Vagina (tissue), 2 donors: Measurements from ENCODE around the gene LAMTOR3. TPM values are rescaled to one million over a fixed set of nuclear protein-coding genes. Genes with fewer than 3 reads are reported as not detected.
A peak's percentile ranks its signal among the peaks of the same experiment; 100 is the strongest.

Source experiments
- DNase-seq, 2 donors: peaks; one replicate each; pipeline ENCODE4 v3.0.0-alpha.2; 2017; ENCODE audit errors: extremely low spot score in 2 of 2
- H3K27ac ChIP-seq: fragments of 200-600 bp; sonication (generic); one replicate; pipeline ENCODE4 v1.5.1; 2019
- H3K27me3 ChIP-seq: fragments of 200-600 bp; sonication (generic); one replicate; pipeline ENCODE4 v1.5.1; 2019
- H3K36me3 ChIP-seq, 2 donors: fragments of 200-600 bp; sonication (generic); one replicate each; pipeline ENCODE4 v1.5.1; 2017 to 2019
- H3K4me1 ChIP-seq: fragments of 200-600 bp; sonication (generic); one replicate; pipeline ENCODE4 v1.5.1; 2019
- H3K4me3 ChIP-seq, 2 donors: fragments of 200-600 bp; sonication (generic); 1 replicate in 1 of 2; 2 replicates in 1 of 2; pipeline ENCODE4 v1.5.1; 2016 to 2019
- H3K9me3 ChIP-seq: fragments of 200-600 bp; sonication (generic); one replicate; pipeline ENCODE4 v1.5.1; 2019
- POLR2A ChIP-seq, 2 donors: fragments of 450-650 bp; IDR thresholded peaks; one replicate each; pipeline ENCODE4 v1.6.1; 2017; ENCODE audit warnings: antibody characterized with exemption in 2 of 2, mild to moderate bottlenecking in 2 of 2, moderate library complexity in 2 of 2
- POLR2AphosphoS5 ChIP-seq, 2 donors: sonication (generic); formaldehyde crosslinking; IDR thresholded peaks; one replicate each; pipeline ENCODE4 v1.9.0; 2017; ENCODE audit warnings: antibody characterized with exemption in 2 of 2, mild to moderate bottlenecking in 2 of 2, low read depth in 1 of 2; ENCODE audit not compliant: insufficient read depth in 1 of 2
- intact Hi-C: fragments of 100-400 bp; cut with DNase I; formaldehyde crosslinking; loops from one replicate; pipeline ENCODE4 v1.15.1; 2023
- total RNA-seq: library from RNA; depleted of rRNA; stranded (reverse); fragments of >200 nt; gene quantifications from one replicate; pipeline ENCODE4 v1.2.3, GENCODE V29; 2016
- TF ChIP-seq, protein P1 (sequence below), 3 experiments: fragments of 450-650 bp in 2 of 3; fragments of 200-600 bp in 1 of 3; sonication (generic) in 1 of 3; IDR thresholded peaks; one replicate each; pipeline ENCODE4 v1.5.1; 2017 to 2019; ENCODE audit warnings: antibody characterized with exemption in 3 of 3, mild to moderate bottlenecking in 2 of 3, moderate library complexity in 2 of 3

The LAMTOR3 gene
- total RNA-seq = 46.2 TPM

DNA sequence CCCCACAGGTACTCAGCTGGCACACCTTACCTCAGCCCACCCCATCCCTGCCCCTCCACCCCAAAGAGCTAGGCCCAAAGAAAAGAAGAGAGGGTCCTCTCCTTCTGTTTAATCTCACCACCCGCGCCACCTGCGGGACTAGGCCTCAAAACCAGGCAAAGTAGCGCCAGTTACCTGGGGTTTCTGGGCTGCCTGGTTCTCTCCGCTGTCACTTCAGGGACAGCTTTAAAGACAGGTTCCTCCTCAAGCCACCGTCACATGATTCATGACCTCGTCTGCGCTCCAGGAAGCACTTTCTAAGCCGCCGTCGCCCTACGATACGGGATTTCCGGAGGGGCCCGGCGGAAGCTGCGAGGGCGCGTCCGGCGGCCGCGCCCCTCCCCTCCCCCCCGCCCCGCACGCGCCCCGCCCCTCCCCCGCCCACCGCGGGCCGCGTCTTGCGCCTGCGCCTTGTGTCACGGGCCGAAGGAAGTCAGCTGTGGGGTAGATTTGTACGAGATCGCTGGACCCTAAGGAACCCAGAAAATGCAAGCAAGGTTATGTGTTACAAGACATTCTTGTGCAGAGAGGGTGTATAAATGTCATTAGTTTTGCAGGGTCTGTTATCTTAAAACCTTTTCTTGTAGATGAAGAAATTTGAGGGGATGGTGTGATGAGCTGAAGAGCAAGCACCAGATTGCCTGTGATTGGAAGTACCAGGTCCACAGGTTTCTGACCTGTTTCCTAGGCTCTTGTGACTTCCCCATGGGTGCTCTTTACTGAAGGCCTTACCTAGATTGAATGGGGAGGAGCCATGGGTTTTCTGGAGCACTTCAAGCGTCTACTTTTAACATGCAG, at the start of gene LAMTOR3:
Gene LAMTOR3, minus strand, starts transcription at position 267 of the 837 bp plus-strand sequence. CDS start 464 bp downstream, outside the sequence.
- Histone ChIP-seq H3K27ac (peak within 1 kb of the TSS; percentile 89), H3K4me3 (peak within 1 kb of the TSS; percentile 74 to 90), H3K4me1 (peaks cover 43% of the 10 kb centered on the region), H3K27me3 (no peaks in the 10 kb centered on the region), H3K36me3 (peaks cover 0 to 3% of the 10 kb centered on the region in 2 donors), H3K9me3 (no peaks in the 10 kb centered on the region)
- peak; percentile 94 to 98 for DNase-seq
- peak; percentile 55 to 84 for TF ChIP-seq POLR2AphosphoS5 (IDR thresholded peaks at IDR 0.05; ENCODE audit: insufficient read depth in 1 of 2, low read depth in 1 of 2)
- TF ChIP-seq, protein P1, sequence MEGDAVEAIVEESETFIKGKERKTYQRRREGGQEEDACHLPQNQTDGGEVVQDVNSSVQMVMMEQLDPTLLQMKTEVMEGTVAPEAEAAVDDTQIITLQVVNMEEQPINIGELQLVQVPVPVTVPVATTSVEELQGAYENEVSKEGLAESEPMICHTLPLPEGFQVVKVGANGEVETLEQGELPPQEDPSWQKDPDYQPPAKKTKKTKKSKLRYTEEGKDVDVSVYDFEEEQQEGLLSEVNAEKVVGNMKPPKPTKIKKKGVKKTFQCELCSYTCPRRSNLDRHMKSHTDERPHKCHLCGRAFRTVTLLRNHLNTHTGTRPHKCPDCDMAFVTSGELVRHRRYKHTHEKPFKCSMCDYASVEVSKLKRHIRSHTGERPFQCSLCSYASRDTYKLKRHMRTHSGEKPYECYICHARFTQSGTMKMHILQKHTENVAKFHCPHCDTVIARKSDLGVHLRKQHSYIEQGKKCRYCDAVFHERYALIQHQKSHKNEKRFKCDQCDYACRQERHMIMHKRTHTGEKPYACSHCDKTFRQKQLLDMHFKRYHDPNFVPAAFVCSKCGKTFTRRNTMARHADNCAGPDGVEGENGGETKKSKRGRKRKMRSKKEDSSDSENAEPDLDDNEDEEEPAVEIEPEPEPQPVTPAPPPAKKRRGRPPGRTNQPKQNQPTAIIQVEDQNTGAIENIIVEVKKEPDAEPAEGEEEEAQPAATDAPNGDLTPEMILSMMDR (IDR thresholded peaks at IDR 0.05) = no peak
- intact Hi-C loops = loop anchor here (5.0 kb wide), 1 partner anchor 53 kb away; the partner anchor contains the start of gene DNAJB14

DNA sequence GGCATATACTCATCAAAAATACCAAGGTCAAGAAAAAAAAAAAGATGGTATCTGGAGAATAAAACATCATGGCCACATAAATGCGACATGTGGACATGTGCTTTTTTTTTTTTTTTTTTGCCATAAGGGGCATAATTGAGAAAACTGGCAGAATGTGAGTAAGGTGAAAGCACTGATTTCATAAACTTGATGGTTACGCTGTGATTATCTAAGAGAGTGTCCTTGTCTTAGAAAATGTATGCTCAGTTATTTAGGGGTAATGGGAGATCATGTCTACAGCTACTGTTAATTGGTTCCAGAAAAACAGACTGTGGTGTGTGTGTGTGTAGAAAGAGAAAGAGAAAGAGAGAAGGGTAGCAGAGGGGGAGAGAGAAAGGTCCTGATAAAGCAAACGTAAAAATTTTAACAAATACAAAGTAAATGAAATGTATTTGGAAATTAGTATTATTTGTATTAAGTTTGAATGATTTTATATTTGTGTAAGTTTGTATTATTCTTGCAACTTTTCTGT, 44.1 kb upstream of the LAMTOR3 start:
- intact Hi-C loops = no loop called here
- Histone ChIP-seq H3K4me1 (peaks cover 16% of the 10 kb centered on the region), H3K4me3 (no peak overlapping the region), H3K27me3 (no peaks in the 10 kb centered on the region), H3K27ac (no peak overlapping the region), H3K9me3 (peaks cover 17% of the 10 kb centered on the region), H3K36me3 (peaks cover 0 to 7% of the 10 kb centered on the region in 2 donors)
- TF ChIP-seq, protein P1 (IDR thresholded peaks at IDR 0.05) = no peak
- TF ChIP-seq POLR2AphosphoS5 (IDR thresholded peaks at IDR 0.05; ENCODE audit: insufficient read depth in 1 of 2, low read depth in 1 of 2) = no peak
- no peak for TF ChIP-seq POLR2A (IDR thresholded peaks at IDR 0.05)
- DNase-seq = no peak

DNA sequence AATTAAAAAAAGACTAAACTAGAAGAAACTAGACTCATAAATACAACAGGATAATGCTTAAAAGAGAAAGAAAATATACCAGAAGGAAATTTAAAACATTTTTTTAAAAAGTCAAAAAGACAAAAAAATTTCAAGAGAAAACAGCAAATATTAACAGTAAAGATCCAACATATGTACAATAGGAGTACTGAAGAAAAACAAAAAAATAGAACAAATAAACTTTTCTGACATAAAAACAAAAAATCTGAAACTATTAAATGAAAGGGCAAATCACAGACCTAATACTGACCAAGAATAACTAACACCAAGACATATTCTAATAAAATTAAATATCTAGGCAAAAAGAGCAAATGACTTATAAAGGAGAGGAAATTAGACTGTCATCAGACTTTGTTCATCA, 40.7 kb upstream of the LAMTOR3 start:
- Histone ChIP-seq H3K27me3 (no peaks in the 10 kb centered on the region), H3K4me1 (no peaks in the 10 kb centered on the region), H3K27ac (no peak overlapping the region), H3K36me3 (peaks cover 0 to 7% of the 10 kb centered on the region in 2 donors), H3K9me3 (peaks cover 17% of the 10 kb centered on the region), H3K4me3 (no peak overlapping the region)
- DNase-seq = no peak
- TF ChIP-seq POLR2AphosphoS5 (IDR thresholded peaks at IDR 0.05; ENCODE audit: insufficient read depth in 1 of 2, low read depth in 1 of 2) = no peak
- intact Hi-C loops = no loop called here

- TF ChIP-seq, protein P1 (IDR thresholded peaks at IDR 0.05) = no peak
- TF ChIP-seq POLR2A (IDR thresholded peaks at IDR 0.05) = no peak
- TF ChIP-seq POLR2AphosphoS5 (IDR thresholded peaks at IDR 0.05; ENCODE audit: insufficient read depth in 1 of 2, low read depth in 1 of 2) = no peak
Measured at GRCh38 chr4:99927566-99927965, 33.3 kb upstream of the LAMTOR3 start.

GRCh38 chr4:99921174-99921573, 26.9 kb upstream of the LAMTOR3 start:
- H3K36me3 ChIP-seq = peaks cover 0 to 21% of the 10 kb centered on the region in 2 donors
- intact Hi-C loops = no loop called here

More at GRCh38 chr4:99927566-99927965, 33.3 kb upstream of the LAMTOR3 start:
- Histone ChIP-seq H3K36me3 (peaks cover 0 to 3% of the 10 kb centered on the region in 2 donors), H3K4me1 (no peaks in the 10 kb centered on the region), H3K9me3 (peaks cover 3% of the 10 kb centered on the region), H3K27ac (no peak overlapping the region), H3K27me3 (no peaks in the 10 kb centered on the region), H3K4me3 (no peak overlapping the region)
- intact Hi-C loops = no loop called here
- no peak for DNase-seq

More at GRCh38 chr4:99921174-99921573, 26.9 kb upstream of the LAMTOR3 start:
- H3K27ac ChIP-seq = no peak overlapping the region
- TF ChIP-seq POLR2A (IDR thresholded peaks at IDR 0.05) = no peak
- TF ChIP-seq, protein P1 (IDR thresholded peaks at IDR 0.05) = no peak
- TF ChIP-seq POLR2AphosphoS5 (IDR thresholded peaks at IDR 0.05; ENCODE audit: insufficient read depth in 1 of 2, low read depth in 1 of 2) = no peak
- H3K27me3 ChIP-seq = no peaks in the 10 kb centered on the region
- no peaks in the 10 kb centered on the region for H3K4me1 ChIP-seq
- no peak overlapping the region for H3K4me3 ChIP-seq
- H3K9me3 ChIP-seq = no peaks in the 10 kb centered on the region
- no peak for DNase-seq
